GM12878 (cell line): ENCODE data around the gene WWOX. TPM values are rescaled to one million over a fixed set of nuclear protein-coding genes. Genes with fewer than 3 reads are reported as not detected.

ENCODE experiments used
- ATAC-seq: fragments of 200-7000 bp; cut with Tn5 transposase; 3 replicates; pipeline ENCODE4 v1.9.1; 2020; ENCODE audit warnings: mild to moderate bottlenecking, moderate library complexity
- BruUV-seq: library from RNA; stranded (reverse); fragments of 400-500 nt; replicated peaks from 2 replicates; lab custom pipeline; 2021; lab: Mats Ljungman, UMichigan
- CTCF ChIA-PET: fragments of 300-600 bp; sonication (Branson Sonifier 250); formaldehyde crosslinking; extraction: SDS; loops from one replicate; lab custom pipeline; 2021; ENCODE audit warnings: inconsistent platforms; lab: Yijun Ruan, JAX
- POLR2A ChIA-PET: fragments of 350-600 bp; formaldehyde crosslinking; extraction: SDS; loops from one replicate; lab custom pipeline; 2021; ENCODE audit warnings: inconsistent platforms; lab: Charles Lee
- RAD21 ChIA-PET: fragments of 300-600 bp; sonication (Branson Sonifier 250); formaldehyde crosslinking; loops from one replicate; lab custom pipeline; 2023; ENCODE audit warnings: antibody characterized with exemption; ENCODE audit not compliant: unreplicated experiment; lab: Charles Lee
- SMC1A ChIA-PET: fragments of 300-600 bp; sonication (Branson Sonifier 250); formaldehyde crosslinking; loops from one replicate; lab custom pipeline; 2023; ENCODE audit not compliant: unreplicated experiment, uncharacterized antibody; lab: Charles Lee
- DNase-seq: peaks from one replicate; pipeline ENCODE4 v3.0.0-alpha.2; 2011; ENCODE audit warnings: low read depth, low spot score
- FAIRE-seq: peaks from 3 replicates; lab custom pipeline; 2011; peaks lifted over from hg19 to GRCh38; lab: Jason Lieb, UNC
- H2AFZ ChIP-seq: 2 replicates; pipeline ENCODE4 v1.6.0; 2011; ENCODE audit warnings: low read depth, low read length, control low read depth; ENCODE audit not compliant: control insufficient read depth
- H3K27ac ChIP-seq: 2 replicates; pipeline ENCODE4 v1.5.1; 2011; ENCODE audit warnings: control low read depth; ENCODE audit not compliant: control insufficient read depth, insufficient read depth
- H3K27me3 ChIP-seq, 2 experiments: replicated peaks in 1 of 2; 2 replicates each; pipeline versions ENCODE4 v1.6.0 to v1.6.1; 2011; ENCODE audit warnings: low read length in 1 of 2; ENCODE audit not compliant: control insufficient read depth in 2 of 2, insufficient read depth in 2 of 2
- H3K36me3 ChIP-seq, 2 experiments: 2 replicates each; pipeline ENCODE4 v1.5.1; 2011; ENCODE audit warnings: low read length in 1 of 2; ENCODE audit not compliant: control insufficient read depth in 2 of 2, insufficient read depth in 2 of 2
- H3K4me1 ChIP-seq: 2 replicates; pipeline ENCODE4 v1.6.1; 2011; ENCODE audit warnings: mild to moderate bottlenecking, low read length, moderate library complexity, mixed read lengths; ENCODE audit not compliant: control insufficient read depth, insufficient read depth
- H3K4me2 ChIP-seq: 2 replicates; pipeline ENCODE4 v1.6.0; 2011; ENCODE audit warnings: control low read depth; ENCODE audit not compliant: control insufficient read depth, insufficient read depth
- H3K4me3 ChIP-seq: fragments of 200-600 bp; sonication (generic); 2 replicates; pipeline ENCODE4 v1.5.1; 2016
- H3K79me2 ChIP-seq: 2 replicates; pipeline ENCODE4 v1.6.0; 2011; ENCODE audit warnings: low read length; ENCODE audit not compliant: control insufficient read depth, insufficient read depth
- H3K9ac ChIP-seq: 2 replicates; pipeline ENCODE4 v1.8.0; 2011; ENCODE audit warnings: low read length, control low read depth, mixed read lengths; ENCODE audit not compliant: control insufficient read depth, insufficient read depth
- H3K9me3 ChIP-seq: replicated peaks from 3 replicates; pipeline ENCODE4 v1.5.1; 2011; ENCODE audit warnings: mild to moderate bottlenecking, low read length; ENCODE audit not compliant: control insufficient read depth, insufficient read depth
- H4K20me1 ChIP-seq: 2 replicates; pipeline ENCODE4 v1.6.0; 2011; ENCODE audit not compliant: control insufficient read depth, insufficient read depth
- ATF7 ChIP-seq: fragments of 450-650 bp; IDR thresholded peaks from 2 replicates; pipeline ENCODE4 v1.6.1; 2016; ENCODE audit warnings: low read depth, mild to moderate bottlenecking
- BHLHE40 ChIP-seq, 2 experiments: fragments of 450-650 bp in 1 of 2; IDR thresholded peaks; 2 replicates each; pipeline ENCODE4 v1.6.1; 2011 to 2017; ENCODE audit warnings: low read depth in 2 of 2, borderline replicate concordance in 1 of 2, improper control_type of control experiment in 1 of 2, low read length in 1 of 2, mild to moderate bottlenecking in 1 of 2
- CHD1 ChIP-seq: IDR thresholded peaks from 2 replicates; pipeline ENCODE4 v1.6.1; 2012; ENCODE audit warnings: low read depth, low read length, improper control_type of control experiment
- CHD4 ChIP-seq: fragments of 200-600 bp; sonication (generic); IDR thresholded peaks from 2 replicates; pipeline ENCODE4 v1.6.1; 2016; ENCODE audit warnings: mild to moderate bottlenecking
- FOXM1 ChIP-seq: IDR thresholded peaks from 2 replicates; pipeline ENCODE4 v1.6.1; 2012; ENCODE audit warnings: low read depth, mild to moderate bottlenecking, inconsistent platforms, low read length, moderate library complexity
- IKZF1 ChIP-seq: fragments of 450-650 bp; conservative IDR thresholded peaks from 2 replicates; pipeline ENCODE4 v1.6.1; 2017; ENCODE audit warnings: antibody characterized with exemption, mild to moderate bottlenecking
- IKZF2 ChIP-seq, 2 experiments: fragments of 450-650 bp; IDR thresholded peaks; 2 replicates each; pipeline ENCODE4 v1.6.1; 2017; ENCODE audit warnings: mild to moderate bottlenecking in 2 of 2, moderate library complexity in 2 of 2
- MEF2B ChIP-seq: fragments of 450-650 bp; IDR thresholded peaks from 2 replicates; pipeline ENCODE4 v1.6.1; 2018; ENCODE audit warnings: mild to moderate bottlenecking, moderate library complexity; ENCODE audit not compliant: partially characterized antibody, poor library complexity, severe bottlenecking
- NBN ChIP-seq: fragments of 450-650 bp; IDR thresholded peaks from 2 replicates; pipeline ENCODE4 v1.6.1; 2016
- PRDM15 ChIP-seq: fragments of 450-650 bp; formaldehyde crosslinking; IDR thresholded peaks from 2 replicates; pipeline ENCODE4 v1.4.0; 2020; ENCODE audit warnings: mild to moderate bottlenecking, moderate library complexity
- SREBF2 ChIP-seq: IDR thresholded peaks from 2 replicates; pipeline ENCODE4 v1.6.1; 2012; ENCODE audit warnings: mild to moderate bottlenecking, low read length
- YY1 ChIP-seq: IDR thresholded peaks from 2 replicates; pipeline ENCODE4 v1.6.1; 2011; ENCODE audit warnings: low read depth, mild to moderate bottlenecking, low read length
- WGBS: methylation state at CpG from one replicate; pipeline ENCODE4 v1.1.6; 2016; ENCODE audit warnings: low lambda C conversion rate; ENCODE audit not compliant: insufficient replicate concordance, insufficient coverage; ENCODE audit errors: missing lambda C conversion rate; 5-methylcytosine and 5-hydroxymethylcytosine counted together
- in situ Hi-C: fragments of 300-500 bp; cut with MboI; formaldehyde crosslinking; loops from 9 replicates; pipeline ENCODE4 v1.14.3; 2018; ENCODE audit warnings: mixed read lengths
- intact Hi-C: fragments of 100-400 bp; cut with micrococcal nuclease; formaldehyde crosslinking; loops from one replicate; pipeline ENCODE4 v1.14.2; 2022; ENCODE audit not compliant: unreplicated experiment
- polyA plus RNA-seq, 11 experiments: library from polyadenylated mRNA; depleted of rRNA in 4 of 11; unstranded in 6 of 11; stranded (reverse) in 5 of 11; fragments of >200 nt; fragmentation: Nextera tagmentation in 4 of 11; fragmentation: Illumina TruSeq in 1 of 11; extraction: Ambion mirVana in 4 of 11; extraction: Trizol in 1 of 11; gene quantifications; 1 replicate in 1 of 11; 2 replicates in 10 of 11; pipeline versions ENCODE4 v1.2.1 to v1.2.3, GENCODE V29; 2011 to 2016; ENCODE audit warnings: inconsistent platforms in 2 of 11, missing spikeins in 2 of 11, low read depth in 1 of 11
- total RNA-seq, 4 experiments: library from RNA; depleted of rRNA in 3 of 4; stranded (reverse); fragments of >200 nt in 3 of 4; fragmentation: Illumina TruSeq in 1 of 4; extraction: Trizol in 1 of 4; gene quantifications; 2 replicates each; pipeline versions ENCODE4 v1.2.1 to v1.2.3, GENCODE V29; 2013 to 2021
- TF ChIP-seq, protein P1 (sequence below): fragments of 150-350 bp; IDR thresholded peaks from 2 replicates; pipeline ENCODE4 v1.6.1; 2016; ENCODE audit warnings: low read depth, low read length
- TF ChIP-seq, protein P2 (sequence below): fragments of 450-650 bp; IDR thresholded peaks from 2 replicates; pipeline ENCODE4 v1.6.1; 2016; ENCODE audit warnings: mild to moderate bottlenecking
- TF ChIP-seq, protein P3 (sequence below): fragments of 450-650 bp; IDR thresholded peaks from 2 replicates; pipeline ENCODE4 v1.6.1; 2017; ENCODE audit warnings: low read depth, mild to moderate bottlenecking, moderate library complexity

Gene WWOX
- total and polyA plus RNA-seq, 10 of the 15 experiments (the other 5 are each of a cell fraction or from before 2014, with no cell fraction given), result 2.8 to 24.4 (median 17.8) TPM

DNA sequence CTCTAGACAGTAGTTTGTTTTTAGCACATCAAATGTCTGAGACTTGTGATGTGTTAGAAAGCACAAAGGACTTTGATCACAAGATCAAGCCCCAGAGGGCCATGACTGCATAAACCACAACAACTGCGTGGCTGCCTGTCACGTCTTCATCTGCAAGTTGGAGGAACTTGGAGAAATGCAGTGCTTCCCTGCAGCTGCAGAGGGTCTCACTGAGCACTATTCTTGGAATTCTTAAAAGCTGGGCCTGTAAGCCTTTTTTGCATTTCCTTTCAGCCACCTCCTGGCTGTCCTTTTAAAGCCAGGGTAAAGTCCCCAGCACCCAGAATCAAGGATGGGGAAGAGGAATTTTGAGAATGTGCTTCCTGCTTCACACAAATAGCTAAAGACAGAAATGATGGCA lies 1069.8 kb downstream of the WWOX start:
- RAD21 ChIA-PET, result interaction anchor here (0.6 kb wide), 1 partner anchor 159 kb away, joined by 4 read pairs; no protein-coding TSS in a partner anchor
- FAIRE-seq (no peak), ATAC-seq (no peak), DNase-seq (no peak)
- Histone ChIP-seq H3K9ac (no peak overlapping the region), H3K4me1 (no peaks in the 10 kb centered on the region), H3K27me3 (no peaks in the 10 kb centered on the region; a peak in 1 of 4 replicates), H3K27ac (no peak overlapping the region), H3K4me3 (no peak overlapping the region), H3K36me3 (no peaks in the 10 kb centered on the region), H3K9me3 (no peaks in the 10 kb centered on the region), H4K20me1 (no peaks in the 10 kb centered on the region), H2AFZ (no peak overlapping the region), H3K79me2 (no peaks in the 10 kb centered on the region), H3K4me2 (no peak overlapping the region)
- no TSS peak for BruUV-seq
- SMC1A ChIA-PET, result interaction anchor here (1.0 kb wide), 1 partner anchor 26 kb away, joined by 4 read pairs; no protein-coding TSS in a partner anchor
- CTCF ChIA-PET, result no interaction called here
- no peak for TF ChIP-seq CHD4
- TF ChIP-seq, protein P1, sequence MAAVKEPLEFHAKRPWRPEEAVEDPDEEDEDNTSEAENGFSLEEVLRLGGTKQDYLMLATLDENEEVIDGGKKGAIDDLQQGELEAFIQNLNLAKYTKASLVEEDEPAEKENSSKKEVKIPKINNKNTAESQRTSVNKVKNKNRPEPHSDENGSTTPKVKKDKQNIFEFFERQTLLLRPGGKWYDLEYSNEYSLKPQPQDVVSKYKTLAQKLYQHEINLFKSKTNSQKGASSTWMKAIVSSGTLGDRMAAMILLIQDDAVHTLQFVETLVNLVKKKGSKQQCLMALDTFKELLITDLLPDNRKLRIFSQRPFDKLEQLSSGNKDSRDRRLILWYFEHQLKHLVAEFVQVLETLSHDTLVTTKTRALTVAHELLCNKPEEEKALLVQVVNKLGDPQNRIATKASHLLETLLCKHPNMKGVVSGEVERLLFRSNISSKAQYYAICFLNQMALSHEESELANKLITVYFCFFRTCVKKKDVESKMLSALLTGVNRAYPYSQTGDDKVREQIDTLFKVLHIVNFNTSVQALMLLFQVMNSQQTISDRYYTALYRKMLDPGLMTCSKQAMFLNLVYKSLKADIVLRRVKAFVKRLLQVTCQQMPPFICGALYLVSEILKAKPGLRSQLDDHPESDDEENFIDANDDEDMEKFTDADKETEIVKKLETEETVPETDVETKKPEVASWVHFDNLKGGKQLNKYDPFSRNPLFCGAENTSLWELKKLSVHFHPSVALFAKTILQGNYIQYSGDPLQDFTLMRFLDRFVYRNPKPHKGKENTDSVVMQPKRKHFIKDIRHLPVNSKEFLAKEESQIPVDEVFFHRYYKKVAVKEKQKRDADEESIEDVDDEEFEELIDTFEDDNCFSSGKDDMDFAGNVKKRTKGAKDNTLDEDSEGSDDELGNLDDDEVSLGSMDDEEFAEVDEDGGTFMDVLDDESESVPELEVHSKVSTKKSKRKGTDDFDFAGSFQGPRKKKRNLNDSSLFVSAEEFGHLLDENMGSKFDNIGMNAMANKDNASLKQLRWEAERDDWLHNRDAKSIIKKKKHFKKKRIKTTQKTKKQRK, result no peak
- TF ChIP-seq IKZF2 (IDR thresholded peaks at IDR 0.05), result peak in 1 of 2 experiments; percentile 8; a peak in 1 of 4 replicates
- no peak for TF ChIP-seq YY1
- TF ChIP-seq CHD1, result no peak
- TF ChIP-seq IKZF1, result peak; percentile 22; the same call in 1 of the 2 replicates
- TF ChIP-seq MEF2B, result peak; percentile 61
- TF ChIP-seq, protein P2, sequence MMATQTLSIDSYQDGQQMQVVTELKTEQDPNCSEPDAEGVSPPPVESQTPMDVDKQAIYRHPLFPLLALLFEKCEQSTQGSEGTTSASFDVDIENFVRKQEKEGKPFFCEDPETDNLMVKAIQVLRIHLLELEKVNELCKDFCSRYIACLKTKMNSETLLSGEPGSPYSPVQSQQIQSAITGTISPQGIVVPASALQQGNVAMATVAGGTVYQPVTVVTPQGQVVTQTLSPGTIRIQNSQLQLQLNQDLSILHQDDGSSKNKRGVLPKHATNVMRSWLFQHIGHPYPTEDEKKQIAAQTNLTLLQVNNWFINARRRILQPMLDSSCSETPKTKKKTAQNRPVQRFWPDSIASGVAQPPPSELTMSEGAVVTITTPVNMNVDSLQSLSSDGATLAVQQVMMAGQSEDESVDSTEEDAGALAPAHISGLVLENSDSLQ, result peak; percentile 60; the same call in 1 of the 2 replicates
- no peak for TF ChIP-seq SREBF2
- peak; percentile 55 to 69; a peak in 3 of 4 replicates for TF ChIP-seq BHLHE40 (IDR thresholded peaks at IDR 0.05; ENCODE audit: borderline replicate concordance in 1 of 2, low read depth in 2 of 2, low read length in 1 of 2)
- TF ChIP-seq NBN, result no peak
- TF ChIP-seq, protein P3, sequence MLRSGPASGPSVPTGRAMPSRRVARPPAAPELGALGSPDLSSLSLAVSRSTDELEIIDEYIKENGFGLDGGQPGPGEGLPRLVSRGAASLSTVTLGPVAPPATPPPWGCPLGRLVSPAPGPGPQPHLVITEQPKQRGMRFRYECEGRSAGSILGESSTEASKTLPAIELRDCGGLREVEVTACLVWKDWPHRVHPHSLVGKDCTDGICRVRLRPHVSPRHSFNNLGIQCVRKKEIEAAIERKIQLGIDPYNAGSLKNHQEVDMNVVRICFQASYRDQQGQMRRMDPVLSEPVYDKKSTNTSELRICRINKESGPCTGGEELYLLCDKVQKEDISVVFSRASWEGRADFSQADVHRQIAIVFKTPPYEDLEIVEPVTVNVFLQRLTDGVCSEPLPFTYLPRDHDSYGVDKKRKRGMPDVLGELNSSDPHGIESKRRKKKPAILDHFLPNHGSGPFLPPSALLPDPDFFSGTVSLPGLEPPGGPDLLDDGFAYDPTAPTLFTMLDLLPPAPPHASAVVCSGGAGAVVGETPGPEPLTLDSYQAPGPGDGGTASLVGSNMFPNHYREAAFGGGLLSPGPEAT, result no peak
- TF ChIP-seq ATF7, result peak; percentile 30; the same call in 1 of the 2 replicates
- TF ChIP-seq PRDM15 (CRISPR knock-in tag), result no peak
- no peak for TF ChIP-seq FOXM1
- in situ Hi-C loops, result no loop called here
- POLR2A ChIA-PET, result no interaction called here
- 0% methylated on average over 2 of the region's 2 CpGs for WGBS
- intact Hi-C loops, result no loop called here
